ENCODE data around the gene NDUFC1. TPM values are rescaled to one million over a fixed set of nuclear protein-coding genes. Genes with fewer than 3 reads are reported as not detected.

The NDUFC1 gene
- total and polyA plus RNA-seq, 2 of the 8 experiments (the other 6 are each of a cell fraction or from before 2014, with no cell fraction given), result 41.9 to 62.0 TPM

DNA sequence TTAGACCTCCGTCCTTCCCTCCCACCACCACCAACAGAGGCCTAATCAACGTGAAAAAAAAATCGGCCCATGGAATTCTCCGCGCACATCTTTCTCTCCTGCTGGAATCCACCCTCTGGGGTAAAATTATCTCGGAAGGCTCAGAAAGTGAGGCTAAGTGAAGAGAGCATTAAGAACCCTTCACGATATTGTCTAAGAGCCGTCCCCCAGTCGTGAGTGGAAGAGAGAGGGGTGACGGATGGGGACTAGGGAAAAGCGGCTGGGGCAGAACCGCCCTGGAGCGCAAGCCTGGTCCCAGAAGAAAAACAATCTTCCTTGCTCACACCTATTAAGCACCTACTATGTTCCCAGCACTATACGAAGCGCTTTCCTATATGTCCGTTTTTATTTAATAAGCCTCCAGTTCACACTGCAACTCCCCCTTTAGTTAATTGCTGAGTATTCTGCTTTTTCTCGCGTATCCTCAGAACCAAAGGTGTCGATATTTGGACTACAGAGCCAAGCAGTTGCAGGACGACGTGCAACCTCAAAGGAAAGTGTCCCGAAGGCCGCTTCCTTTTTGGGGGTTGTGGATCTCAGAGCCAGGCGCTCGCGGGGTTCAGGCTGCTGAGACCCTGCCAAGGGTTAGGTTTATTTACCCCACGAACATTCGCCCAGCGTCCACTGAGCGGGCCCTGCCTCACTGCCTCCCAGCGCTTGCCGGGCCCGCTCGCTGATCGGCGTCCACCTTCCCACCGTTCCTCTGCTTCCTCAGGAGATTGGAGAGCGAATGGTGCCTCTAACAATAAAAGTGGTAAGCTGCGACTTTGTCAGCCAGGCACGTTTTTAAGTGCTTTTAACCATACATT, 23.1 kb downstream of the NDUFC1 start:
- Histone ChIP-seq H3K4me3 (ENCODE audit: extremely low read depth in 1 of 4, insufficient read depth in 2 of 4, low read depth in 3 of 4, low read length in 4 of 4) (peak overlapping the region; percentile 49 to 65 (median 54)), H4K91ac (replicated peaks; ENCODE audit: insufficient read length, low read length) (no peak overlapping the region), H3K18ac (ENCODE audit: extremely low read depth, low read length) (no peak overlapping the region), H2AFZ (ENCODE audit: low read length) (peak overlapping the region; percentile 93), H2AK5ac (ENCODE audit: low read depth, low read length) (no peak overlapping the region), H3K9me3 (ENCODE audit: insufficient read depth in 2 of 2, low read depth in 1 of 2, low read length in 1 of 2) (no peaks in the 10 kb centered on the region), H3K79me1 (ENCODE audit: low read depth, low read length) (no peaks in the 10 kb centered on the region), H3K27ac (ENCODE audit: low read depth, low read length) (no peak overlapping the region), H3K9ac (replicated peaks in 1 of 4; ENCODE audit: extremely low read depth in 1 of 4, low read depth in 3 of 4, low read length in 3 of 4) (0 out of 7 replicates have a peak overlapping the region, but pooled peaks of 1 of the 4 experiments have one; percentile 19), H3K14ac (ENCODE audit: insufficient read length) (no peak overlapping the region), H3K23me2 (ENCODE audit: low read depth, low read length) (peaks cover 9% of the 10 kb centered on the region), H3K23ac (ENCODE audit: insufficient read length) (no peak overlapping the region), H2BK12ac (ENCODE audit: low read depth, low read length) (no peak overlapping the region), H4K8ac (ENCODE audit: extremely low read depth, insufficient read depth, low read length) (no peak overlapping the region), H3K4ac (replicated peaks; ENCODE audit: insufficient read length, low read depth, low read length) (no peak overlapping the region), H2BK15ac (ENCODE audit: low read length) (no peak overlapping the region), H4K5ac (ENCODE audit: insufficient read length, low read depth, low read length) (no peak overlapping the region), H2BK20ac (ENCODE audit: low read length) (no peak overlapping the region), H2BK5ac (ENCODE audit: low read depth, low read length) (no peak overlapping the region), H3K36me3 (ENCODE audit: control insufficient read depth in 2 of 4, insufficient read depth in 4 of 4, low read length in 3 of 4) (no peaks in the 10 kb centered on the region), H3K27me3 (replicated peaks in 1 of 4; ENCODE audit: control insufficient read depth in 3 of 4, extremely low read depth in 1 of 4, insufficient read depth in 3 of 4, low read length in 3 of 4) (peaks cover 5 to 35% (median 25%) of the 10 kb centered on the region in 4 experiments), H3K56ac (replicated peaks; ENCODE audit: insufficient read length, low read depth, low read length) (no peak overlapping the region), H3K79me2 (ENCODE audit: control insufficient read depth in 1 of 2, insufficient read depth in 2 of 2, low read length in 2 of 2) (no peaks in the 10 kb centered on the region), H2BK120ac (replicated peaks; ENCODE audit: low read depth, low read length) (no peak overlapping the region), H3K4me1 (replicated peaks in 1 of 4; ENCODE audit: control insufficient read depth in 3 of 4, insufficient read depth in 4 of 4, low read length in 3 of 4) (peaks cover 2 to 5% (median 4%) of the 10 kb centered on the region in 4 experiments; a peak in 5 of 7 replicates), H4K20me1 (replicated peaks in 1 of 2; ENCODE audit: control insufficient read depth in 1 of 2, insufficient read depth in 2 of 2, low read length in 2 of 2) (no peaks in the 10 kb centered on the region), H3K4me2 (ENCODE audit: insufficient read depth in 1 of 2, low read depth in 2 of 2, low read length in 2 of 2) (peak overlapping the region; percentile 85 to 93)
- FAIRE-seq (no peak), DNase-seq (ENCODE audit: low read depth in 1 of 2, low spot score in 2 of 2) (peak in 1 of 2 experiments; percentile 61)
- ChIA-PET POLR2A (ENCODE audit: partially characterized antibody) (interaction anchor here (1.3 to 1.4 kb wide), 2 partner anchors 22 to 101 kb away, joined by 3 read pairs; partner anchors contain the start of gene NAA15), CTCF (ENCODE audit: partially characterized antibody) (interaction anchor here (1.0 to 4.8 kb wide), 4 partner anchors 9 to 179 kb away, joined by 3 to 34 read pairs (median 6); no protein-coding TSS in a partner anchor)
- WGBS, 2 experiments (ENCODE audit: extremely low coverage in 1 of 2, insufficient coverage in 1 of 2, insufficient read length in 1 of 2, insufficient replicate concordance in 2 of 2, low coverage in 1 of 2, low lambda C conversion rate in 2 of 2, missing lambda C conversion rate in 1 of 2), result 6% methylated on average over 40 of the region's 40 CpGs; no CpG with 5 or more reads in 1 of the 2 experiments
- TF ChIP-seq CHD1 (IDR thresholded peaks at IDR 0.05; ENCODE audit: low read depth, low read length), result no peak
- no peak for TF ChIP-seq NRF1 (IDR thresholded peaks at IDR 0.05; ENCODE audit: low read depth, low read length)
- TF ChIP-seq JUN (IDR thresholded peaks at IDR 0.05; ENCODE audit: low read depth, low read length), result no peak
- TF ChIP-seq TBP (IDR thresholded peaks at IDR 0.05; ENCODE audit: low read depth, low read length), result 0 out of 2 replicates have a peak, but pooled peaks have one; percentile 10
- peak; percentile 69 for TF ChIP-seq EZH2 (IDR thresholded peaks at IDR 0.05; ENCODE audit: low read depth, low read length, severe bottlenecking)
- no peak for TF ChIP-seq MAFK (IDR thresholded peaks at IDR 0.05; ENCODE audit: low read depth, low read length)
- TF ChIP-seq RNF2 (IDR thresholded peaks at IDR 0.05; ENCODE audit: borderline replicate concordance, low read depth, low read length, missing control alignments, poor library complexity, severe bottlenecking), result peak; percentile 6
- peak; percentile 8 for TF ChIP-seq KDM4A (IDR thresholded peaks at IDR 0.05; ENCODE audit: low read depth, low read length, severe bottlenecking)
- 0 out of 2 replicates have a peak, but pooled peaks have one; percentile 3 for TF ChIP-seq RBBP5 (IDR thresholded peaks at IDR 0.05; ENCODE audit: borderline replicate concordance, low read depth, low read length)
- no peak for TF ChIP-seq CHD2 (IDR thresholded peaks at IDR 0.05; ENCODE audit: low read length)
- peak; percentile 76 for TF ChIP-seq SUZ12 (IDR thresholded peaks at IDR 0.05; ENCODE audit: low read length)
